ENCODE results near the gene DGUOK. TPM values are rescaled to one million over a fixed set of nuclear protein-coding genes. Genes with fewer than 3 reads are reported as not detected.
"Not testable (repeated sequence)": the region's sequence is repeated elsewhere in the genome, so short reads cannot be mapped to it uniquely, and the experiment has no call there.

DGUOK gene
- total RNA-seq, 1 donor from 2014 or later: 40.8 TPM

DNA sequence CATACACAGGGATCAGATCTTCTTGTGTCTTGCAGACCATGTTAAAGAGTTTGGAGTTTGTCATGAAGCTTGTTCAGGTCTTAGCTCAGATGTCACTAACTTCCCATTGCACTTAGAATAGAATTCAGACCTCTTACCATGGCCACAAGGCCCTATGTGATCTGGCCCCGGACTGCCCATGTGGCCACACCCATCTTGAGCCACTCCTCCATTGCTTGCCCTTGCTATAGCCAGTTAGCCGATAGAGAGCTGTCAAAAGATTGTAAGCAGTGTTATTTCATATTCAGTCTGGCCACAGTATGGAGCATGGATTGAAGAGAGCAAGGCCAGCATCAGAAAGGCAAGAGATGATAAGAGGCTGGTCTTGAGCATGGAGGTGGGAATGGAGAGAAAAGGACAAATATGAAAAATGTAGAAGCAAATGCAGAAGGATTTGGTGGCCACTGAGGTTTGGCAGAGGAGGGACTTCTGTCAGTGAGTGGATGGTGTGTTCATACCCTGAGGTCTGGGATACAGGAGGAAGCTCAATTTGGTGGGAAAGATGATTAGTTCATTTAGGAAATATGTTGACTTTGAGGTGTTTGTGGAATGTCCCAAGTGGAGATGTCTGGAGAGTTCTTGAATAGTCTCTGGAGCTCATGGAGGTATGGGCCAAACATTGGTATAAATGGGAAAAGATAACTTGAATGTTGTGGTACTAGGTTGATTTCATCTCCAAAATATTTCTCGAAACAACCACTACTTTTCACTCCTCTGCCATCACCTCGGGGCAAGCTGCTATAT is 10.6 kb downstream of the DGUOK start:
- TF ChIP-seq, protein P1, sequence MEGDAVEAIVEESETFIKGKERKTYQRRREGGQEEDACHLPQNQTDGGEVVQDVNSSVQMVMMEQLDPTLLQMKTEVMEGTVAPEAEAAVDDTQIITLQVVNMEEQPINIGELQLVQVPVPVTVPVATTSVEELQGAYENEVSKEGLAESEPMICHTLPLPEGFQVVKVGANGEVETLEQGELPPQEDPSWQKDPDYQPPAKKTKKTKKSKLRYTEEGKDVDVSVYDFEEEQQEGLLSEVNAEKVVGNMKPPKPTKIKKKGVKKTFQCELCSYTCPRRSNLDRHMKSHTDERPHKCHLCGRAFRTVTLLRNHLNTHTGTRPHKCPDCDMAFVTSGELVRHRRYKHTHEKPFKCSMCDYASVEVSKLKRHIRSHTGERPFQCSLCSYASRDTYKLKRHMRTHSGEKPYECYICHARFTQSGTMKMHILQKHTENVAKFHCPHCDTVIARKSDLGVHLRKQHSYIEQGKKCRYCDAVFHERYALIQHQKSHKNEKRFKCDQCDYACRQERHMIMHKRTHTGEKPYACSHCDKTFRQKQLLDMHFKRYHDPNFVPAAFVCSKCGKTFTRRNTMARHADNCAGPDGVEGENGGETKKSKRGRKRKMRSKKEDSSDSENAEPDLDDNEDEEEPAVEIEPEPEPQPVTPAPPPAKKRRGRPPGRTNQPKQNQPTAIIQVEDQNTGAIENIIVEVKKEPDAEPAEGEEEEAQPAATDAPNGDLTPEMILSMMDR (IDR thresholded peaks at IDR 0.05; ENCODE audit: insufficient read depth, low read length, severe bottlenecking): no peak
- Histone ChIP-seq H3K27me3 (ENCODE audit: control insufficient read depth, insufficient read depth, low read length) (no peaks in the 10 kb centered on the region), H3K36me3 (ENCODE audit: control insufficient read depth, insufficient read depth, low read length) (peaks cover 1% of the 10 kb centered on the region), H3K4me3 (ENCODE audit: low read depth, low read length) (no peak overlapping the region)
- no peak for DNase-seq (ENCODE audit: low read depth)
- no peak for FAIRE-seq

DNA sequence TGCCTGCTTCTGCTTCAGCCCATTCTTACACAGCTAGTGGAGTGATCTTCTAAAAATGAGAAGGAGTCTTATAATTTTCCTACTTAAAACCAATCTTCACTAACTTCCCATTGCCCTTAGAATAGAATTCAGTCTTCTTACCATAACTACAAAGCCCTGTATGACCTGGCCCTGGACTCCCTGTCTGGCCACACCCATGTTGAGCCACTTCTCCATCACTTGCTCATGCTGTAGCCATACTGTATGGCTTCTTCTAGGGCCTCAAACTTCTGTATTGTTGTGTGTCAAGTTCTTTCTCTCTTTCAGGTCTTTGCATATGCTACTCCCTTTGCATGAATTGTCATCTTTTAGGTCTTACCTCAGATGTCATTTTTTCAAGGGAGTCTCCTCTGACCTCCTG is 11.2 kb downstream of the DGUOK start:
- no peaks in the 10 kb centered on the region for H3K27me3 ChIP-seq (ENCODE audit: control insufficient read depth, insufficient read depth, low read length)
- TF ChIP-seq, protein P1 (IDR thresholded peaks at IDR 0.05; ENCODE audit: insufficient read depth, low read length, severe bottlenecking): no peak
- H3K4me3 ChIP-seq (ENCODE audit: low read depth, low read length): no peak overlapping the region
- no peak for FAIRE-seq
- no peak for DNase-seq (ENCODE audit: low read depth)
- H3K36me3 ChIP-seq (ENCODE audit: control insufficient read depth, insufficient read depth, low read length): no peaks in the 10 kb centered on the region

DNA sequence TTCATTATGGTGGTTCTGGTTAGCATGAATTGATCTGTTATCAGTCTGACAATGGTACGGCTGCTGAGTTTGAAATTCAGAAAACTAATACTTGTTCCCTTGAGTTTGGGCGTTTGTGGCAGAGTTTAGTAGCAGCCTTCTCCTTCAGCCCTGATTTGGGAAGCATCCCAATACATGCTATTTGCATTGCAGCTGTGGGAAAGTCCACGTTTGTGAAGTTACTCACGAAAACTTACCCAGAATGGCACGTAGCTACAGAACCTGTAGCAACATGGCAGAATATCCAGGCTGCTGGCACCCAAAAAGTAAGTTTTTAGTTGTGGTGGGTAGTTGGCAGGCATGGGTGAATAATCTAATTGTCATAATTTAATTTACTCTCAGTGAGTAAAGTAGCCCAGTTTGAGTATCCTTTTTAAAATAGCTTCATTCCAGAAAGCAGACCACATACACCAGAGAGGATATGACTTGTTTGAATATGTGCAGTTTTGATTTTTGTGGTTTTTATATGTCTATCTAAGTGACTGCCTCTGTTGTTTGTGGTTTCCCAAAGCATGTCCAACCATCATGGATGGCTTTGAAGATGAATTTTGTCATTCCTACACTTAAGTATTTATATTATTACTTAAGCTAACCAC is 12.2 kb downstream of the DGUOK start:
- H3K36me3 ChIP-seq (ENCODE audit: control insufficient read depth, insufficient read depth, low read length): no peaks in the 10 kb centered on the region
- H3K4me3 ChIP-seq (ENCODE audit: low read depth, low read length): no peak overlapping the region
- DNase-seq (ENCODE audit: low read depth) (peak; percentile 83), FAIRE-seq (no peak)
- TF ChIP-seq, protein P1 (IDR thresholded peaks at IDR 0.05; ENCODE audit: insufficient read depth, low read length, severe bottlenecking): no peak
- no peaks in the 10 kb centered on the region for H3K27me3 ChIP-seq (ENCODE audit: control insufficient read depth, insufficient read depth, low read length)

DNA sequence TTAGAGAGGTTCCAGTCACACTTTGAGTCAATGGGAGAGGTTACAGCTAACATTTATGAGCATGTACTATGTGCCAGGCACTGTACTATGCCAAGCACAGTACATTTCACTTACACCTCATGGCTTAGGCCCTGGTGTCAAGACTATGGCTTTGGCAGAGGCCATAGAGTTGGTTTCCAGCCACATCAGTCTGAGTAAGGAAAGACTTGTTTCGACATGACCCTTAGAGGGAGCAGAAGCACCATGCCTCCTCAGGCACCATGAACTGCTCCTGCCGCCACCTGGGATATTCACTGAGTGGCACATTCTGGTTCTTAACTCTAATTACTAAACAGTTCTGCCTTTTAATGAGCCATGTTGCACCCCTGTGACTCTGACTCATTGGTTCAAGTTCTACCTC is 12.7 kb downstream of the DGUOK start:
- peak; percentile 72 for FAIRE-seq

DNA sequence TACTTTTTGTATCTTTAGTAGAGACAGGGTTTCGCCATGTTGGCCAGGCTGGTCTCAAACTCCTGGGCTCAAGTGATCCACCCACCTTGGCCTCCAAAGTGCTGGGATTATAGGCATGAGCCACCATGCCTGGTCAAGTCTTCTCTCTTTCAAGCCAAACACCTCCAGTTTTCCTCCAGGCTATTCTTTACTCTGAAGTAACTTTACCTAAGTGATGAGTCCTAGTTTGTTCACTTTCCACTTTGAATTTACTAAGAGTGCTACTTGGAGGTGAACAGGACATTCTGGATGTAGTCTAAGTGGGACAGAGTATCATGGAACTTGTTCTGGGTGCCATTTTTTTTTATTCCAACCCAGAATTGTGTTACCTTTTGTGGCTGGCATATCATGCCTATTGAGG is 13.4 kb downstream of the DGUOK start:
- DNase-seq (ENCODE audit: low read depth): peak; percentile 89
- H3K4me3 ChIP-seq (ENCODE audit: low read depth, low read length); FAIRE-seq; H3K36me3 ChIP-seq (ENCODE audit: control insufficient read depth, insufficient read depth, low read length); H3K27me3 ChIP-seq (ENCODE audit: control insufficient read depth, insufficient read depth, low read length): not testable (repeated sequence)

More for the DNA sequence above, 12.7 kb downstream of the DGUOK start:
- H3K4me3 ChIP-seq (ENCODE audit: low read depth, low read length): no peak overlapping the region
- peak; percentile 99 for DNase-seq (ENCODE audit: low read depth)
- TF ChIP-seq, protein P1 (IDR thresholded peaks at IDR 0.05; ENCODE audit: insufficient read depth, low read length, severe bottlenecking): peak; percentile 53
- H3K36me3 ChIP-seq (ENCODE audit: control insufficient read depth, insufficient read depth, low read length): no peaks in the 10 kb centered on the region
- no peaks in the 10 kb centered on the region for H3K27me3 ChIP-seq (ENCODE audit: control insufficient read depth, insufficient read depth, low read length)

DNA sequence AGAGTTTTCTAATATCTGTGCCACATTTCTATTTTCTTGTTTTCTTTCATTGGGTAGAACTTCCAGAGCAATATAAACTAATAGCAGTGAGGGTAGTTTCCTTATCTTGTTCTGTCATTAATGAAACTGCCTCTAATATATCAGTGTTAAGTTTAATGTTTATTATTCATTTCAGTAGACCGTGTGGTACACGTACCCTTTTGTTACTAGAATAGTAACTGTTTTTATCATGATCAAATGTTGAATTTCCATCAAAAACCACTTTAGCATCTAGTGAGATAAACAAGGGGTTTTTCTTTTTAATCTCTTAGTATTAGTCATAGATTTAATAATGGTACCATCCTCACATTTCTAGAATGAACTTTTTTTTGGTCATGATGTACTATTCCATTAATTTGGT is 16.0 kb downstream of the DGUOK start:
- no peak for DNase-seq (ENCODE audit: low read depth)
- H3K27me3 ChIP-seq (ENCODE audit: control insufficient read depth, insufficient read depth, low read length): no peaks in the 10 kb centered on the region
- no peak overlapping the region for H3K4me3 ChIP-seq (ENCODE audit: low read depth, low read length)
- FAIRE-seq: no peak
- peaks cover 8% of the 10 kb centered on the region for H3K36me3 ChIP-seq (ENCODE audit: control insufficient read depth, insufficient read depth, low read length)
- TF ChIP-seq, protein P1 (IDR thresholded peaks at IDR 0.05; ENCODE audit: insufficient read depth, low read length, severe bottlenecking): no peak

All from bronchial epithelial cell (primary cell).